Activated CD4-positive, alpha-beta T cell treated with anti-CD3 and anti-CD28 coated beads, Interleukin-2, amount 50 U/mL, for 24 hours (primary cell): ENCODE data around the gene INTS6.
A peak's percentile ranks its signal among the peaks of the same experiment; 100 is the strongest.

Source experiments
- DNase-seq, 2 donors: peaks; one replicate each; pipeline ENCODE4 v3.0.0-alpha.2; 2020; ENCODE audit warnings: low read depth in 1 of 2, low spot score in 1 of 2

The INTS6 gene

GRCh38 chr13:51455532-51455931, 2.7 kb upstream of the INTS6 start:
- DNase-seq: no peak

- DNase-seq: peak; percentile 16 to 27
These were observed 1.3 kb upstream of the INTS6 start for GRCh38 chr13:51453959-51454703.

GRCh38 chr13:51453207-51453958, 547 bp upstream of the INTS6 start:
- peak in 1 of 2 donors; percentile 72 for DNase-seq

- peak; percentile 63 to 74 for DNase-seq
These were observed 1.1 kb downstream of the INTS6 start for GRCh38 chr13:51451467-51452360.

- no peak for DNase-seq
These were observed 1.7 kb downstream of the INTS6 start for GRCh38 chr13:51451134-51451466.

- no peak for DNase-seq
These were observed 3.8 kb downstream of the INTS6 start for GRCh38 chr13:51449018-51449417.

- no peak for DNase-seq
These were observed 7.9 kb downstream of the INTS6 start for GRCh38 chr13:51444922-51445321.

- DNase-seq: no peak
These were observed 12.5 kb downstream of the INTS6 start for GRCh38 chr13:51440381-51440780.

GRCh38 chr13:51437550-51438127, 15.2 kb downstream of the INTS6 start:
- no peak for DNase-seq

GRCh38 chr13:51435002-51435578, 17.7 kb downstream of the INTS6 start:
- DNase-seq: no peak

GRCh38 chr13:51432576-51432975, 20.3 kb downstream of the INTS6 start:
- DNase-seq: no peak

GRCh38 chr13:51426982-51427381, 25.9 kb downstream of the INTS6 start:
- DNase-seq: no peak

GRCh38 chr13:51425410-51426042, 27.3 kb downstream of the INTS6 start:
- DNase-seq: no peak

- no peak for DNase-seq
These were observed 29.1 kb downstream of the INTS6 start for GRCh38 chr13:51423766-51424165.

- DNase-seq: no peak
These were observed 30.4 kb downstream of the INTS6 start for GRCh38 chr13:51422484-51422883.

- no peak for DNase-seq
These were observed 31.9 kb downstream of the INTS6 start for GRCh38 chr13:51420681-51421490.

- DNase-seq: no peak
These were observed 33.7 kb downstream of the INTS6 start for GRCh38 chr13:51419001-51419636.

GRCh38 chr13:51417716-51418115, 35.1 kb downstream of the INTS6 start:
- DNase-seq: no peak

- DNase-seq: no peak
These were observed 36.7 kb downstream of the INTS6 start for GRCh38 chr13:51416107-51416506.
